Stimulated activated effector memory CD8-positive, alpha-beta T cell treated with anti-CD3 and anti-CD28 coated beads, Interleukin-12 subunit alpha, Interleukin-12 subunit beta, amount 100 ng/mL, for 72 hours (primary cell): ENCODE results near the gene C1orf198.
"Not testable (repeated sequence)": the region's sequence is repeated elsewhere in the genome, so short reads cannot be mapped to it uniquely, and the experiment has no call there.

Source experiments
- ATAC-seq: fragments of 150-1000 bp; cut with Tn5 transposase; 2 replicates; pipeline ENCODE4 v1.10.0; 2021
- DNase-seq, 2 donors: peaks; one replicate each; pipeline ENCODE4 v3.0.0; 2021 to 2022; ENCODE audit warnings: low spot score in 2 of 2
- H3K27ac Mint-ChIP-seq: one replicate; pipeline ENCODE4 v1.8.0; 2022; ENCODE audit warnings: mild to moderate bottlenecking, mixed read lengths
- H3K36me3 Mint-ChIP-seq: one replicate; pipeline ENCODE4 v1.8.0; 2022; ENCODE audit warnings: mild to moderate bottlenecking, mixed read lengths
- H3K4me1 Mint-ChIP-seq: one replicate; pipeline ENCODE4 v1.8.0; 2022; ENCODE audit warnings: mixed read lengths
- H3K4me3 Mint-ChIP-seq: one replicate; pipeline ENCODE4 v1.8.0; 2022; ENCODE audit warnings: mild to moderate bottlenecking, mixed read lengths
- H3K9me3 Mint-ChIP-seq: one replicate; pipeline ENCODE4 v1.8.0; 2022; ENCODE audit warnings: mixed read lengths

Gene C1orf198

GRCh38 chr1:230858236-230858820 is 10.0 kb downstream of the C1orf198 start:
- Mint-ChIP-seq H3K4me1 (peaks cover 6% of the 10 kb centered on the region), H3K9me3 (no peaks in the 10 kb centered on the region), H3K36me3 (no peaks in the 10 kb centered on the region), H3K4me3 (no peak overlapping the region), H3K27ac (no peak overlapping the region)
- ATAC-seq (no peak), DNase-seq (no peak)

- Mint-ChIP-seq H3K4me1 (peaks cover under 1% of the 10 kb centered on the region), H3K27ac (no peak overlapping the region), H3K4me3 (no peak overlapping the region), H3K9me3 (no peaks in the 10 kb centered on the region), H3K36me3 (no peaks in the 10 kb centered on the region)
- DNase-seq (no peak), ATAC-seq (no peak)
Observed at GRCh38 chr1:230857822-230858221, 10.5 kb downstream of the C1orf198 start.

GRCh38 chr1:230857077-230857476 is 11.2 kb downstream of the C1orf198 start:
- Mint-ChIP-seq H3K27ac (peak overlapping the region; percentile 62), H3K4me1 (no peaks in the 10 kb centered on the region), H3K9me3 (no peaks in the 10 kb centered on the region), H3K36me3 (no peaks in the 10 kb centered on the region), H3K4me3 (no peak overlapping the region)
- ATAC-seq (no peak), DNase-seq (no peak)

- Mint-ChIP-seq H3K4me3 (no peak overlapping the region), H3K4me1 (no peaks in the 10 kb centered on the region), H3K27ac (no peak overlapping the region), H3K9me3 (no peaks in the 10 kb centered on the region), H3K36me3 (no peaks in the 10 kb centered on the region)
- ATAC-seq: no peak
- no peak for DNase-seq
Observed at GRCh38 chr1:230855886-230856285, 12.4 kb downstream of the C1orf198 start.

DNA sequence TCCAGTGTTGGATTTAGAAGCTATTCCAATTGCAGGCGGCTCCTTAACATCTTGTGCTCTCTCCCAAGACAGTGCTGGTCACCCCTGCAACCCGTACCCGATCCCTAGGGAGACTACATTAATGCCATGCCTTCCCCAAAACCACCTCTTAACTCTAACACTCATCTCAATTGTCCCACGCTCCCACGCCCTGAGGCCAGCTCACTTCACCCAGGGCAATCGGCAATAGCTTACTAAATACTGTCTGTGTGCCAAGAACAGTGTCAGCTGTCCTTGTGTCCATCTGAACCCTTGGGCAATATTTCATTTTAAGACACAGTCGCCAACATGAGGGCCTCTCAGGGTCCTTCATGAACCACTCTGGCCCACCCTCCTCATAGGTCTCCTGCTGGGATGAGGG is 13.9 kb downstream of the C1orf198 start:
- Mint-ChIP-seq H3K4me1 (no peaks in the 10 kb centered on the region), H3K4me3 (no peak overlapping the region), H3K27ac (no peak overlapping the region), H3K36me3 (no peaks in the 10 kb centered on the region), H3K9me3 (no peaks in the 10 kb centered on the region)
- DNase-seq (no peak), ATAC-seq (no peak)

DNA sequence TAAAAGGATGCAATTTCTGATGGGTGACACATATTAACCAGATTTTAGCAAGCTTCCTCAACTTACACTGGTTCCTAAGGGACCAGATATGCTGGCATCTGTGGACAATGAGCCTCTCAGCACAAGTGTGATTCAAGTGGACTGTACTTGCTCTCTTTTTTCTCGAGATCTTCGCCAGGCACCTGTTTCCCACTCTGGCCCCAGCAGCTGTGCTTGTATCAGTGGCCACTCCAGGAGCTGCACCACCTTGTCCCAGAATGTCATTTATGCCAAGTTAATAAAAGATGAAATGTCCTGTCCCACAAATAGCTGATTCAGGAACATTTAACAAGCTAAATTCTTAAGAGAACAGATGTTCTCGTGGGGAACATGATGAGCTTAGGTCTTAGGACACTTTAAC is 14.6 kb downstream of the C1orf198 start:
- H3K4me1 Mint-ChIP-seq: no peaks in the 10 kb centered on the region
- DNase-seq (no peak), ATAC-seq (no peak)
- no peak overlapping the region for H3K4me3 Mint-ChIP-seq
- H3K36me3 Mint-ChIP-seq: no peaks in the 10 kb centered on the region
- no peaks in the 10 kb centered on the region for H3K9me3 Mint-ChIP-seq
- no peak overlapping the region for H3K27ac Mint-ChIP-seq

DNA sequence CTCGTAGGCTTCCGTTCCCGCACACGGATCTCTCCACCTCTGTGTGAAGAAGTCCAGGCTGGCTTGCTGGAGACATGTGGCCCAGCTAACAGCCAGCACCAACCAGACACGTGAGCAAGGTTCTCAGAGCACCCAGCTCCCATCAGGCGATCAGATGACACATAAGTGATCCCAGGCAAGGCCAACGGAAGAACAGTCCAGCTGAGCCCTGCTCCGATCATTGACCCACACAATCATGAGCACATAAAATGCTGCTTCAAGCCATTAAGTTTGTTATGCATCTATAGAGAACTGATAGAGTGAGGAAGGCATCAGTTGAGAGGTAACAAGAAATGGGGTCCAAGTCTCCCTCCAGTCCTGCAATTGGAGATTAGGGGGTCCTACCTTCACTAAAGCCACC is 15.4 kb downstream of the C1orf198 start:
- H3K4me1 Mint-ChIP-seq: no peaks in the 10 kb centered on the region

DNA sequence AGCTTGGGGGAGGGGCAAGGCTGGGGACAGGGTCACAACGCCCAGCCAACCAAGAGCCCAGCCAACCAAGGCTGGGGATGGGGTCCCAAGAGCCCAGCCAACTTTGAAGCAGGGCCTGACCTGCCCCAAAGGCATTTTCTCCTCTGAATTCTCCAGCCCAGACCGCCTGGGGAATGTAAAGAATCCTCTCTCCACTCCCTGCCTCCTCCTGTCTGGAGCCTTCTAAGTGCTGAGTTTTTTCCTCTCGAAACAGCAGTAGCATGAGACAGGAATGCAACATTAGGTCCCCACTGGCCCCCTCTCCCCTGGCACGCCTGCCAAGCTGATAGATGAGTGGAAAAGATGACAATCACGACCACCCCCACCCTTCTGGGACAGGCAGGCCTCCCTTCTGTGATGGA is 17.0 kb downstream of the C1orf198 start:
- DNase-seq (no peak), ATAC-seq (no peak)
- Mint-ChIP-seq H3K27ac (no peak overlapping the region), H3K9me3 (no peaks in the 10 kb centered on the region), H3K4me3 (no peak overlapping the region), H3K4me1 (no peaks in the 10 kb centered on the region), H3K36me3 (no peaks in the 10 kb centered on the region)

More for the DNA sequence above, 15.4 kb downstream of the C1orf198 start:
- H3K36me3 Mint-ChIP-seq: no peaks in the 10 kb centered on the region
- no peak overlapping the region for H3K4me3 Mint-ChIP-seq
- DNase-seq (no peak), ATAC-seq (no peak)
- H3K9me3 Mint-ChIP-seq: no peaks in the 10 kb centered on the region
- no peak overlapping the region for H3K27ac Mint-ChIP-seq

DNA sequence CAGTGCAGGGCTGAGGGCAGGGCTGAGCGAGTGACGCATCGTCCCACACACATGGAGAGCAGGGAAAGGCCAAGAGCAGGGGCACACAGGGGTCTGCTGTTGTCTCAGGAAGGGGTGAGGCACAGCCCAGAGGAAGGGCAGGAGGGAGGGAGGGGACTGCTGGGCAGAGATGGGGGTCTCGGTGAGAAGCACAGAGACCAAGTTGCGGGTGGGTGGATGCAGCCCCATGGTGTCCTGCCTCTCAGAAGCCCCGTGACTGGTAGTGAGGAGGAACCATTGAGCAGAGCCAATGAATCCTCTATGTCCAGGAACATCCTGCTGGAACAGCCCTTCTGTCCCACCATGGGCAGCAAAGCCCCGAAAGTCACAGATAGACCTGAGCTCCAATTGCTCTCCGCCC is 17.8 kb downstream of the C1orf198 start:
- no peaks in the 10 kb centered on the region for H3K36me3 Mint-ChIP-seq

DNA sequence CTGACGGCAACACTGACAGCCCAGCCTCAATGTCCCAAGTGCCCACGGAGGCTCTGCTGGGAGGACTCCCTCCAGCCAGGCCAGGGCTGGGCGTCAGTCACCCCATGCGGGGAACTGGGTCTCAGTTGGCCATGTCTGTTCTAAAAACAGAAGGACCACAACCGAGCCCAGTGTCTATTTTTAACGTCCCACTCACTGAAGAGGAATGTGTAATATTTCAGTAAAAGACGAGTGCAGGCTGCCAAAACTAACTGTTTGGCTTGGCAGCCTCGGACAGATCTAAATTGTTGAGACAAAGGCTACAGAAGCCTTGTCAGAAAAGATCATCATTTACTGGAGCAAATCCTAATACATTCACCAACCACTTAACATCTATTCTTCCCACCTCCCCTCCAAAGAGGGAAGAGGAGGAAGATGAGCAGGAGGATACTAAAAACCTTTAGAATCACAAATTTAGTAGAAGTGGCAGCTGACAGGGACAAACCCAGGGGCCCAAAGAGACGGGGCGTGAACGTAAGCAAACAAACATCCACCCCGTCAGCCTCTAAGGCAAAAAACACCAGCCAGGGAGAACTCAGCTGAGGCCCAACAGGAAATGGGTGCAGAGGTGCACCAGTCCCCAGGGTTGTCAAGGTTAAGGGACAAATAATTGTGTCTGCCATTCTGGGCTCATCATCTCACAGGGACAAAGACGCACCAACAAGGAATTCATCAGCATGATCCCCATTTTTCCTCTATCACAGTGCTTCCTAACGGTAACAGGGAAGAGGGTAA is 18.7 kb downstream of the C1orf198 start:
- no peak overlapping the region for H3K4me3 Mint-ChIP-seq
- no peak for ATAC-seq
- no peak for DNase-seq
- no peaks in the 10 kb centered on the region for H3K36me3 Mint-ChIP-seq
- H3K27ac Mint-ChIP-seq: peak overlapping the region; percentile 21
- no peaks in the 10 kb centered on the region for H3K4me1 Mint-ChIP-seq
- H3K9me3 Mint-ChIP-seq: no peaks in the 10 kb centered on the region

More for the DNA sequence above, 17.8 kb downstream of the C1orf198 start:
- ATAC-seq: no peak
- Mint-ChIP-seq H3K27ac (peak overlapping the region; percentile 21), H3K4me3 (no peak overlapping the region), H3K4me1 (no peaks in the 10 kb centered on the region), H3K9me3 (no peaks in the 10 kb centered on the region)
- no peak for DNase-seq

GRCh38 chr1:230848235-230848634 is 20.1 kb downstream of the C1orf198 start:
- no peak for ATAC-seq

GRCh38 chr1:230845184-230845583 is 23.1 kb downstream of the C1orf198 start:
- H3K4me1 Mint-ChIP-seq, H3K9me3 Mint-ChIP-seq, H3K27ac Mint-ChIP-seq, ATAC-seq, H3K36me3 Mint-ChIP-seq, DNase-seq, H3K4me3 Mint-ChIP-seq: not testable (repeated sequence)

More at GRCh38 chr1:230848235-230848634, 20.1 kb downstream of the C1orf198 start:
- H3K36me3 Mint-ChIP-seq: no peaks in the 10 kb centered on the region
- no peak for DNase-seq
- no peaks in the 10 kb centered on the region for H3K4me1 Mint-ChIP-seq
- no peaks in the 10 kb centered on the region for H3K9me3 Mint-ChIP-seq
- no peak overlapping the region for H3K4me3 Mint-ChIP-seq
- peak overlapping the region; percentile 26 for H3K27ac Mint-ChIP-seq

DNA sequence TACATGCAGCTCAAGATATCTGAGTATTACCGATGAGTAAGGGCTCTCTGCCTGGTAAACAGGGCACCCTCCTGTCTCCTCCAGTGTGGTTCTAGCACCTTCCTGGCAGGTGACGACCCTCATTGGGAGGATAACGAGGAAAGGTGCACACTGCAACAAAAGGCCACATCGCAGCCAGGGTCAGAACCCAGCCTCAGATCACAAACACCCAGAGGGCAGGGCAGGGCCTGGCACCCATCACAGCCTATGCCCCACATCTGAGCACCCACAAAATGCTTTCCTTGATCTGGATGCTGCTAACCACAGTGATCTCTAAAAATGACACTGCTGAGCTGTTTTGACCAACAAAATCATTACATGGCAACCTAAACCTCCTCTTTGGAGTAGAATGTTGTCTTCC is 23.8 kb downstream of the C1orf198 start:
- H3K27ac Mint-ChIP-seq: no peak overlapping the region
- H3K4me1 Mint-ChIP-seq: no peaks in the 10 kb centered on the region
- H3K4me3 Mint-ChIP-seq: no peak overlapping the region
- no peak for DNase-seq
- no peaks in the 10 kb centered on the region for H3K9me3 Mint-ChIP-seq
- ATAC-seq: no peak
- H3K36me3 Mint-ChIP-seq: peaks cover 1% of the 10 kb centered on the region

GRCh38 chr1:230843503-230844309 is 24.6 kb downstream of the C1orf198 start:
- no peaks in the 10 kb centered on the region for H3K9me3 Mint-ChIP-seq
- DNase-seq (no peak), ATAC-seq (no peak)
- H3K27ac Mint-ChIP-seq: no peak overlapping the region
- H3K4me1 Mint-ChIP-seq: no peaks in the 10 kb centered on the region
- peaks cover 4% of the 10 kb centered on the region for H3K36me3 Mint-ChIP-seq
- no peak overlapping the region for H3K4me3 Mint-ChIP-seq

- Mint-ChIP-seq H3K4me1 (no peaks in the 10 kb centered on the region), H3K4me3 (no peak overlapping the region), H3K9me3 (no peaks in the 10 kb centered on the region), H3K27ac (no peak overlapping the region), H3K36me3 (peaks cover 9% of the 10 kb centered on the region)
- ATAC-seq: no peak
- no peak for DNase-seq
Observed at GRCh38 chr1:230842801-230843200, 25.5 kb downstream of the C1orf198 start.

DNA sequence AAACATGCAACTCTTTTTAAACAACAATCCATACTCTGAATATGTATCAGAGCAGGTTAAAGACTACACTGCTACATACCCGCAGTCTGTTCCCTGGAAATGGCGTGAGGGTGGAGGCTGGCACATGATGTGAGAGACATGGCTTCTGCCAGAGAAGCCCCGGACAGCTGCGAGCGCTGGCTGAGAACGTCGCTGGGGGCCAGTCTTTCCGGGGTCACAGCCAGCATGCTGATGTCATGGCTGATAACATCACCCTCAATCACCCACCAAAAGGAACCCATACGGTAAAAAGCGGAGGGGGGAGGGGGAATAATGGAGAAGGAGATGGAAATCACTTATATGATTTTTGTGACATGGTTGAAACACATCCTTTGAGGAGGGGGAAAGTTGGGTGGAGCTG is 29.1 kb downstream of the C1orf198 start:
- Mint-ChIP-seq H3K27ac (no peak overlapping the region), H3K36me3 (peaks cover 9% of the 10 kb centered on the region)

More for the DNA sequence above, 29.1 kb downstream of the C1orf198 start:
- H3K4me1 Mint-ChIP-seq: no peaks in the 10 kb centered on the region
- H3K4me3 Mint-ChIP-seq: no peak overlapping the region
- ATAC-seq (no peak), DNase-seq (no peak)
- no peaks in the 10 kb centered on the region for H3K9me3 Mint-ChIP-seq
